GM23338 (cell line): ENCODE data around the gene COL6A1. TPM values are rescaled to one million over a fixed set of nuclear protein-coding genes. Genes with fewer than 3 reads are reported as not detected.

Experiments
- ATAC-seq: fragments of 200-7000 bp; cut with Tn5 transposase; 3 replicates; pipeline ENCODE4 v1.9.1; 2020
- DNase-seq: peaks from one replicate; pipeline ENCODE4 v3.0.0-alpha.2; 2015; ENCODE audit warnings: low spot score
- H2AFZ ChIP-seq: fragments of 200-600 bp; sonication (generic); 2 replicates; pipeline ENCODE4 v1.8.0; 2016; ENCODE audit warnings: antibody characterized with exemption, mild to moderate bottlenecking, moderate library complexity
- H3F3A ChIP-seq: fragments of 200-600 bp; sonication (generic); replicated peaks from 2 replicates; pipeline ENCODE4 v1.8.0; 2017; ENCODE audit warnings: antibody characterized with exemption, mixed run types, low read depth
- H3K27ac ChIP-seq: fragments of 200-600 bp; sonication (generic); 2 replicates; pipeline ENCODE4 v1.6.1; 2016; ENCODE audit warnings: low read depth
- H3K27me3 ChIP-seq: fragments of 200-600 bp; sonication (generic); 2 replicates; pipeline ENCODE4 v1.8.0; 2016; ENCODE audit warnings: mild to moderate bottlenecking, mixed run types, moderate library complexity; ENCODE audit not compliant: insufficient read depth
- H3K36me3 ChIP-seq: fragments of 200-600 bp; sonication (generic); 2 replicates; pipeline ENCODE4 v1.8.0; 2016; ENCODE audit warnings: mild to moderate bottlenecking; ENCODE audit not compliant: insufficient read depth
- H3K4me1 ChIP-seq: fragments of 200-600 bp; sonication (generic); 2 replicates; pipeline ENCODE4 v1.8.0; 2016; ENCODE audit warnings: mild to moderate bottlenecking, moderate library complexity; ENCODE audit not compliant: insufficient read depth
- H3K4me2 ChIP-seq: fragments of 200-600 bp; sonication (generic); 2 replicates; pipeline ENCODE4 v1.7.1; 2017; ENCODE audit warnings: mixed run types
- H3K4me3 ChIP-seq: fragments of 200-600 bp; sonication (generic); 2 replicates; pipeline ENCODE4 v1.6.1; 2016; ENCODE audit warnings: mixed run types
- H3K79me2 ChIP-seq: fragments of 200-600 bp; sonication (generic); replicated peaks from 2 replicates; pipeline ENCODE4 v1.8.0; 2017; ENCODE audit warnings: mild to moderate bottlenecking; ENCODE audit not compliant: insufficient read depth
- H3K9me2 ChIP-seq: fragments of 200-600 bp; sonication (generic); 2 replicates; pipeline ENCODE4 v1.8.0; 2017; ENCODE audit not compliant: insufficient read depth
- H4K20me1 ChIP-seq: fragments of 200-600 bp; sonication (generic); replicated peaks from 2 replicates; pipeline ENCODE4 v1.8.0; 2017; ENCODE audit warnings: mild to moderate bottlenecking; ENCODE audit not compliant: insufficient read depth
- H3K27ac Mint-ChIP-seq: 2 replicates; pipeline ENCODE4 v1.8.0; 2020; ENCODE audit warnings: inconsistent platforms, mild to moderate bottlenecking, moderate library complexity, mixed read lengths
- H3K27me3 Mint-ChIP-seq: 3 replicates; pipeline ENCODE4 v1.8.0; 2022; ENCODE audit warnings: low read depth, mild to moderate bottlenecking, moderate library complexity, mixed read lengths, inconsistent platforms; ENCODE audit not compliant: insufficient read depth, poor library complexity
- H3K36me3 Mint-ChIP-seq: 3 replicates; pipeline ENCODE4 v1.8.0; 2021; ENCODE audit warnings: low read depth, mild to moderate bottlenecking, inconsistent platforms, moderate library complexity, mixed read lengths
- H3K4me1 Mint-ChIP-seq: 3 replicates; pipeline ENCODE4 v1.8.0; 2020; ENCODE audit warnings: mild to moderate bottlenecking, inconsistent platforms, mixed read lengths
- H3K4me3 Mint-ChIP-seq: 3 replicates; pipeline ENCODE4 v1.8.0; 2021; ENCODE audit warnings: moderate library complexity, mild to moderate bottlenecking, inconsistent platforms, mixed read lengths
- H3K9me3 Mint-ChIP-seq: 3 replicates; pipeline ENCODE4 v1.8.0; 2020; ENCODE audit warnings: moderate library complexity, mild to moderate bottlenecking, inconsistent platforms, mixed read lengths
- CREB1 ChIP-seq: fragments of 250-450 bp; sonication (Bioruptor Pico); IDR thresholded peaks from 2 replicates; pipeline ENCODE4 v1.5.0; 2020; ENCODE audit warnings: low read depth, mild to moderate bottlenecking, moderate library complexity
- EZH2 ChIP-seq: fragments of 200-600 bp; sonication (generic); IDR thresholded peaks from one replicate; pipeline ENCODE4 v1.8.0; 2017; ENCODE audit warnings: antibody characterized with exemption, mild to moderate bottlenecking, low read depth; ENCODE audit not compliant: unreplicated experiment
- EZH2phosphoT487 ChIP-seq: fragments of 200-600 bp; sonication (generic); IDR thresholded peaks from one replicate; pipeline ENCODE4 v1.8.1; 2018; ENCODE audit warnings: antibody characterized with exemption; ENCODE audit not compliant: unreplicated experiment
- JUNB ChIP-seq: IDR thresholded peaks from one replicate; pipeline ENCODE4 v1.6.1; 2016; ENCODE audit warnings: antibody characterized with exemption; ENCODE audit not compliant: unreplicated experiment
- NANOG ChIP-seq: IDR thresholded peaks from 2 replicates; pipeline ENCODE4 v1.6.1; 2016; ENCODE audit warnings: antibody characterized with exemption, borderline replicate concordance
- POLR2AphosphoS5 ChIP-seq: IDR thresholded peaks from 2 replicates; pipeline ENCODE4 v1.6.1; 2016; ENCODE audit warnings: antibody characterized with exemption, low read depth
- STAT1 ChIP-seq: IDR thresholded peaks from one replicate; pipeline ENCODE4 v1.6.1; 2016; ENCODE audit warnings: antibody characterized with exemption; ENCODE audit not compliant: unreplicated experiment
- ZNF114 ChIP-seq: fragments of 250-450 bp; sonication (Bioruptor Pico); IDR thresholded peaks from 2 replicates; pipeline ENCODE4 v1.5.0; 2020; ENCODE audit warnings: mild to moderate bottlenecking, moderate library complexity
- ZNF331 ChIP-seq: fragments of 250-450 bp; sonication (Bioruptor Pico); IDR thresholded peaks from 2 replicates; pipeline ENCODE4 v1.5.0; 2020; ENCODE audit warnings: low read depth, mild to moderate bottlenecking, moderate library complexity
- polyA plus RNA-seq: library from polyadenylated mRNA; unstranded; fragments of >200 nt; fragmentation: Nextera tagmentation; extraction: Ambion mirVana; gene quantifications from 2 replicates; pipeline ENCODE4 v1.2.1, GENCODE V29; 2016
- total RNA-seq: library from RNA; depleted of rRNA; stranded (reverse); fragments of >200 nt; shearing (Covaris generic); gene quantifications from 2 replicates; pipeline ENCODE4 v1.2.3, GENCODE V29; 2014
- TF ChIP-seq, protein P1 (sequence below): IDR thresholded peaks from one replicate; pipeline ENCODE4 v1.6.1; 2018; ENCODE audit warnings: antibody characterized with exemption; ENCODE audit not compliant: unreplicated experiment
- TF ChIP-seq, protein P2 (sequence below): fragments of 250-450 bp; sonication (Bioruptor Pico); IDR thresholded peaks from 2 replicates; pipeline ENCODE4 v1.5.0; 2020; ENCODE audit warnings: mild to moderate bottlenecking, moderate library complexity
- TF ChIP-seq, protein P3 (sequence below), 2 experiments: fragments of 200-600 bp in 1 of 2; sonication (generic) in 1 of 2; conservative IDR thresholded peaks; 2 replicates each; pipeline versions ENCODE4 v1.5.1 to v1.6.1; 2016 to 2017; ENCODE audit warnings: antibody characterized with exemption in 2 of 2, low read depth in 2 of 2, mild to moderate bottlenecking in 2 of 2, moderate library complexity in 1 of 2
- TF ChIP-seq, protein P4 (sequence below): IDR thresholded peaks from 2 replicates; pipeline ENCODE4 v1.6.1; 2016; ENCODE audit warnings: antibody characterized with exemption

Gene COL6A1
- total and polyA plus RNA-seq, 2 experiments from 2014 or later, result 76.0 to 180 TPM

DNA sequence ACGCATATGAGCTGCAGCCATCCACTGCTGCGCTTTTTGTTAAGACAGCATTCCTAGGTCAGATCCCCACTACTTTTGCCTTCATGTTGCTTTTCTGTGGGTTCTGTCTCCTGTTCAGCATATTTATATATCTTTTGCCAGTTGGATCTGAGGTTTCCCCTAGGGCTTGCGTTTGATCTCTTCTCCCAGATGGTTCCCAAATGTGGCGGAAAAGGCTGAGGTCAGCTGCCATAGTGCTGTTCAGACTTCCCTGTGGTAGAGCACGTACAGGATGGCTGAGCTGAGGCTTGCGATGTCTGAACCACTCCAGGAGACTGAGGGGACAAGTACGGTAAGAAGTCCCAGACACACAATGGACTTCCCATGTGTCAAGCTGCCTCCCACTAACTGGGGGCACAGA lies 39.8 kb downstream of the COL6A1 start:
- Histone ChIP-seq H3K9me2 (no peaks in the 10 kb centered on the region), H2AFZ (no peak overlapping the region), H4K20me1 (no peaks in the 10 kb centered on the region), H3K79me2 (no peaks in the 10 kb centered on the region), H3K4me3 (no peak overlapping the region), H3K36me3 (no peaks in the 10 kb centered on the region), H3K4me2 (no peak overlapping the region), H3K27me3 (no peaks in the 10 kb centered on the region), H3K27ac (no peak overlapping the region), H3K4me1 (no peaks in the 10 kb centered on the region), H3F3A (no peaks in the 10 kb centered on the region)
- Mint-ChIP-seq H3K4me1 (peaks cover 12% of the 10 kb centered on the region), H3K27ac (no peak overlapping the region), H3K27me3 (peaks cover 2% of the 10 kb centered on the region), H3K9me3 (no peaks in the 10 kb centered on the region), H3K4me3 (no peak overlapping the region), H3K36me3 (no peaks in the 10 kb centered on the region)
- ATAC-seq (no peak), DNase-seq (no peak)
- TF ChIP-seq, protein P1, sequence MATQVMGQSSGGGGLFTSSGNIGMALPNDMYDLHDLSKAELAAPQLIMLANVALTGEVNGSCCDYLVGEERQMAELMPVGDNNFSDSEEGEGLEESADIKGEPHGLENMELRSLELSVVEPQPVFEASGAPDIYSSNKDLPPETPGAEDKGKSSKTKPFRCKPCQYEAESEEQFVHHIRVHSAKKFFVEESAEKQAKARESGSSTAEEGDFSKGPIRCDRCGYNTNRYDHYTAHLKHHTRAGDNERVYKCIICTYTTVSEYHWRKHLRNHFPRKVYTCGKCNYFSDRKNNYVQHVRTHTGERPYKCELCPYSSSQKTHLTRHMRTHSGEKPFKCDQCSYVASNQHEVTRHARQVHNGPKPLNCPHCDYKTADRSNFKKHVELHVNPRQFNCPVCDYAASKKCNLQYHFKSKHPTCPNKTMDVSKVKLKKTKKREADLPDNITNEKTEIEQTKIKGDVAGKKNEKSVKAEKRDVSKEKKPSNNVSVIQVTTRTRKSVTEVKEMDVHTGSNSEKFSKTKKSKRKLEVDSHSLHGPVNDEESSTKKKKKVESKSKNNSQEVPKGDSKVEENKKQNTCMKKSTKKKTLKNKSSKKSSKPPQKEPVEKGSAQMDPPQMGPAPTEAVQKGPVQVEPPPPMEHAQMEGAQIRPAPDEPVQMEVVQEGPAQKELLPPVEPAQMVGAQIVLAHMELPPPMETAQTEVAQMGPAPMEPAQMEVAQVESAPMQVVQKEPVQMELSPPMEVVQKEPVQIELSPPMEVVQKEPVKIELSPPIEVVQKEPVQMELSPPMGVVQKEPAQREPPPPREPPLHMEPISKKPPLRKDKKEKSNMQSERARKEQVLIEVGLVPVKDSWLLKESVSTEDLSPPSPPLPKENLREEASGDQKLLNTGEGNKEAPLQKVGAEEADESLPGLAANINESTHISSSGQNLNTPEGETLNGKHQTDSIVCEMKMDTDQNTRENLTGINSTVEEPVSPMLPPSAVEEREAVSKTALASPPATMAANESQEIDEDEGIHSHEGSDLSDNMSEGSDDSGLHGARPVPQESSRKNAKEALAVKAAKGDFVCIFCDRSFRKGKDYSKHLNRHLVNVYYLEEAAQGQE, result no peak
- TF ChIP-seq POLR2AphosphoS5 (no peak), NANOG (no peak), STAT1 (no peak), CREB1 (CRISPR knock-in tag) (no peak), ZNF331 (no peak), ZNF114 (CRISPR knock-in tag) (no peak), EZH2phosphoT487 (no peak), JUNB (no peak), EZH2 (no peak)
- TF ChIP-seq, protein P2, sequence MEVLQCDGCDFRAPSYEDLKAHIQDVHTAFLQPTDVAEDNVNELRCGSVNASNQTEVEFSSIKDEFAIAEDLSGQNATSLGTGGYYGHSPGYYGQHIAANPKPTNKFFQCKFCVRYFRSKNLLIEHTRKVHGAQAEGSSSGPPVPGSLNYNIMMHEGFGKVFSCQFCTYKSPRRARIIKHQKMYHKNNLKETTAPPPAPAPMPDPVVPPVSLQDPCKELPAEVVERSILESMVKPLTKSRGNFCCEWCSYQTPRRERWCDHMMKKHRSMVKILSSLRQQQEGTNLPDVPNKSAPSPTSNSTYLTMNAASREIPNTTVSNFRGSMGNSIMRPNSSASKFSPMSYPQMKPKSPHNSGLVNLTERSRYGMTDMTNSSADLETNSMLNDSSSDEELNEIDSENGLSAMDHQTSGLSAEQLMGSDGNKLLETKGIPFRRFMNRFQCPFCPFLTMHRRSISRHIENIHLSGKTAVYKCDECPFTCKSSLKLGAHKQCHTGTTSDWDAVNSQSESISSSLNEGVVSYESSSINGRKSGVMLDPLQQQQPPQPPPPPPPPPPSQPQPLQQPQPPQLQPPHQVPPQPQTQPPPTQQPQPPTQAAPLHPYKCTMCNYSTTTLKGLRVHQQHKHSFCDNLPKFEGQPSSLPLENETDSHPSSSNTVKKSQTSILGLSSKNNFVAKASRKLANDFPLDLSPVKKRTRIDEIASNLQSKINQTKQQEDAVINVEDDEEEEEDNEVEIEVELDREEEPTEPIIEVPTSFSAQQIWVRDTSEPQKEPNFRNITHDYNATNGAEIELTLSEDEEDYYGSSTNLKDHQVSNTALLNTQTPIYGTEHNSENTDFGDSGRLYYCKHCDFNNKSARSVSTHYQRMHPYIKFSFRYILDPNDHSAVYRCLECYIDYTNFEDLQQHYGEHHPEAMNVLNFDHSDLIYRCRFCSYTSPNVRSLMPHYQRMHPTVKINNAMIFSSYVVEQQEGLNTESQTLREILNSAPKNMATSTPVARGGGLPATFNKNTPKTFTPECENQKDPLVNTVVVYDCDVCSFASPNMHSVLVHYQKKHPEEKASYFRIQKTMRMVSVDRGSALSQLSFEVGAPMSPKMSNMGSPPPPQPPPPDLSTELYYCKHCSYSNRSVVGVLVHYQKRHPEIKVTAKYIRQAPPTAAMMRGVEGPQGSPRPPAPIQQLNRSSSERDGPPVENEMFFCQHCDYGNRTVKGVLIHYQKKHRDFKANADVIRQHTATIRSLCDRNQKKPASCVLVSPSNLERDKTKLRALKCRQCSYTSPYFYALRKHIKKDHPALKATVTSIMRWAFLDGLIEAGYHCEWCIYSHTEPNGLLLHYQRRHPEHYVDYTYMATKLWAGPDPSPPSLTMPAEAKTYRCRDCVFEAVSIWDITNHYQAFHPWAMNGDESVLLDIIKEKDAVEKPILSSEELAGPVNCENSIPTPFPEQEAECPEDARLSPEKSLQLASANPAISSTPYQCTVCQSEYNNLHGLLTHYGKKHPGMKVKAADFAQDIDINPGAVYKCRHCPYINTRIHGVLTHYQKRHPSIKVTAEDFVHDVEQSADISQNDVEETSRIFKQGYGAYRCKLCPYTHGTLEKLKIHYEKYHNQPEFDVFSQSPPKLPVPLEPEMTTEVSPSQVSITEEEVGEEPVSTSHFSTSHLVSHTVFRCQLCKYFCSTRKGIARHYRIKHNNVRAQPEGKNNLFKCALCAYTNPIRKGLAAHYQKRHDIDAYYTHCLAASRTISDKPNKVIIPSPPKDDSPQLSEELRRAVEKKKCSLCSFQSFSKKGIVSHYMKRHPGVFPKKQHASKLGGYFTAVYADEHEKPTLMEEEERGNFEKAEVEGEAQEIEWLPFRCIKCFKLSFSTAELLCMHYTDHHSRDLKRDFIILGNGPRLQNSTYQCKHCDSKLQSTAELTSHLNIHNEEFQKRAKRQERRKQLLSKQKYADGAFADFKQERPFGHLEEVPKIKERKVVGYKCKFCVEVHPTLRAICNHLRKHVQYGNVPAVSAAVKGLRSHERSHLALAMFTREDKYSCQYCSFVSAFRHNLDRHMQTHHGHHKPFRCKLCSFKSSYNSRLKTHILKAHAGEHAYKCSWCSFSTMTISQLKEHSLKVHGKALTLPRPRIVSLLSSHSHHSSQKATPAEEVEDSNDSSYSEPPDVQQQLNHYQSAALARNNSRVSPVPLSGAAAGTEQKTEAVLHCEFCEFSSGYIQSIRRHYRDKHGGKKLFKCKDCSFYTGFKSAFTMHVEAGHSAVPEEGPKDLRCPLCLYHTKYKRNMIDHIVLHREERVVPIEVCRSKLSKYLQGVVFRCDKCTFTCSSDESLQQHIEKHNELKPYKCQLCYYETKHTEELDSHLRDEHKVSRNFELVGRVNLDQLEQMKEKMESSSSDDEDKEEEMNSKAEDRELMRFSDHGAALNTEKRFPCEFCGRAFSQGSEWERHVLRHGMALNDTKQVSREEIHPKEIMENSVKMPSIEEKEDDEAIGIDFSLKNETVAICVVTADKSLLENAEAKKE (CRISPR knock-in tag), result no peak
- TF ChIP-seq, protein P3, sequence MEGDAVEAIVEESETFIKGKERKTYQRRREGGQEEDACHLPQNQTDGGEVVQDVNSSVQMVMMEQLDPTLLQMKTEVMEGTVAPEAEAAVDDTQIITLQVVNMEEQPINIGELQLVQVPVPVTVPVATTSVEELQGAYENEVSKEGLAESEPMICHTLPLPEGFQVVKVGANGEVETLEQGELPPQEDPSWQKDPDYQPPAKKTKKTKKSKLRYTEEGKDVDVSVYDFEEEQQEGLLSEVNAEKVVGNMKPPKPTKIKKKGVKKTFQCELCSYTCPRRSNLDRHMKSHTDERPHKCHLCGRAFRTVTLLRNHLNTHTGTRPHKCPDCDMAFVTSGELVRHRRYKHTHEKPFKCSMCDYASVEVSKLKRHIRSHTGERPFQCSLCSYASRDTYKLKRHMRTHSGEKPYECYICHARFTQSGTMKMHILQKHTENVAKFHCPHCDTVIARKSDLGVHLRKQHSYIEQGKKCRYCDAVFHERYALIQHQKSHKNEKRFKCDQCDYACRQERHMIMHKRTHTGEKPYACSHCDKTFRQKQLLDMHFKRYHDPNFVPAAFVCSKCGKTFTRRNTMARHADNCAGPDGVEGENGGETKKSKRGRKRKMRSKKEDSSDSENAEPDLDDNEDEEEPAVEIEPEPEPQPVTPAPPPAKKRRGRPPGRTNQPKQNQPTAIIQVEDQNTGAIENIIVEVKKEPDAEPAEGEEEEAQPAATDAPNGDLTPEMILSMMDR (conservative IDR thresholded peaks at IDR 0.05; ENCODE audit: low read depth in 2 of 2), result no peak
- TF ChIP-seq, protein P4, sequence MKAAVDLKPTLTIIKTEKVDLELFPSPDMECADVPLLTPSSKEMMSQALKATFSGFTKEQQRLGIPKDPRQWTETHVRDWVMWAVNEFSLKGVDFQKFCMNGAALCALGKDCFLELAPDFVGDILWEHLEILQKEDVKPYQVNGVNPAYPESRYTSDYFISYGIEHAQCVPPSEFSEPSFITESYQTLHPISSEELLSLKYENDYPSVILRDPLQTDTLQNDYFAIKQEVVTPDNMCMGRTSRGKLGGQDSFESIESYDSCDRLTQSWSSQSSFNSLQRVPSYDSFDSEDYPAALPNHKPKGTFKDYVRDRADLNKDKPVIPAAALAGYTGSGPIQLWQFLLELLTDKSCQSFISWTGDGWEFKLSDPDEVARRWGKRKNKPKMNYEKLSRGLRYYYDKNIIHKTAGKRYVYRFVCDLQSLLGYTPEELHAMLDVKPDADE, result no peak
